Neuron (in vitro differentiated cells): ENCODE data around the gene BCR.

Experiments
- H2AFZ ChIP-seq: one replicate; pipeline ENCODE4 v1.6.1; 2013; ENCODE audit warnings: low read depth, mild to moderate bottlenecking, inconsistent platforms, low read length, moderate library complexity
- H3K27me3 ChIP-seq: one replicate; pipeline ENCODE4 v1.6.1; 2013; ENCODE audit warnings: low read length; ENCODE audit not compliant: insufficient read depth
- H3K36me3 ChIP-seq: one replicate; pipeline ENCODE4 v1.6.1; 2013; ENCODE audit warnings: low read length; ENCODE audit not compliant: insufficient read depth
- H3K4me1 ChIP-seq: one replicate; pipeline ENCODE4 v1.6.1; 2013; ENCODE audit warnings: low read length; ENCODE audit not compliant: insufficient read depth
- H3K4me3 ChIP-seq: 2 replicates; pipeline ENCODE4 v1.5.1; 2013; ENCODE audit warnings: mild to moderate bottlenecking, low read length, moderate library complexity
- H3K9me3 ChIP-seq: one replicate; pipeline ENCODE4 v1.6.1; 2013; ENCODE audit warnings: low read length

BCR gene

DNA sequence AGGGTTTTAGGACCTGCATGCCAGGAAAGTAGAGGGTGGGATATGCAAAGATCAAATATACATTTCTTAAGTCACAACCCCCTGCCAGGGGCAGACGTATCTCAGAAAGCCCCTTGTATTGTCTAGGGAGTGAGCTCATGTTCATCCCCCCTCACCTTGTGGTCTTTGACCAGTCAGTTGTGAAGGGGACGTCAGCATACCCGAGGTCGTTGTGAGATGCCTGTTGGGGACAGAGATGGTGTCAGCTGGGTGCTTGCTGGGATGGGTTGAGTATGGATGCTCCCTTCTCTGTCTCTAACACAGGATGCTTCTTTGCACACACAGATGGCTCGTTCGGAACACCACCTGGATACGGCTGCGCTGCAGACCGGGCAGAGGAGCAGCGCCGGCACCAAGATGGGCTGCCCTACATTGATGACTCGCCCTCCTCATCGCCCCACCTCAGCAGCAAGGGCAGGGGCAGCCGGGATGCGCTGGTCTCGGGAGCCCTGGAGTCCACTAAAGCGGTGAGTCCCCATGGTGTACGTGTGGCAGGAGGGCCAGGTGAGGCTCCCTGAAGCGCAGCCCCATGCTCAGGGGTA, 73.3 kb downstream of the BCR start:
- peaks cover 1% of the 10 kb centered on the region for H3K4me1 ChIP-seq
- no peak overlapping the region for H3K4me3 ChIP-seq
- no peaks in the 10 kb centered on the region for H3K9me3 ChIP-seq
- H3K27me3 ChIP-seq, result no peaks in the 10 kb centered on the region
- peaks cover 51% of the 10 kb centered on the region for H3K36me3 ChIP-seq
- no peak overlapping the region for H2AFZ ChIP-seq

DNA sequence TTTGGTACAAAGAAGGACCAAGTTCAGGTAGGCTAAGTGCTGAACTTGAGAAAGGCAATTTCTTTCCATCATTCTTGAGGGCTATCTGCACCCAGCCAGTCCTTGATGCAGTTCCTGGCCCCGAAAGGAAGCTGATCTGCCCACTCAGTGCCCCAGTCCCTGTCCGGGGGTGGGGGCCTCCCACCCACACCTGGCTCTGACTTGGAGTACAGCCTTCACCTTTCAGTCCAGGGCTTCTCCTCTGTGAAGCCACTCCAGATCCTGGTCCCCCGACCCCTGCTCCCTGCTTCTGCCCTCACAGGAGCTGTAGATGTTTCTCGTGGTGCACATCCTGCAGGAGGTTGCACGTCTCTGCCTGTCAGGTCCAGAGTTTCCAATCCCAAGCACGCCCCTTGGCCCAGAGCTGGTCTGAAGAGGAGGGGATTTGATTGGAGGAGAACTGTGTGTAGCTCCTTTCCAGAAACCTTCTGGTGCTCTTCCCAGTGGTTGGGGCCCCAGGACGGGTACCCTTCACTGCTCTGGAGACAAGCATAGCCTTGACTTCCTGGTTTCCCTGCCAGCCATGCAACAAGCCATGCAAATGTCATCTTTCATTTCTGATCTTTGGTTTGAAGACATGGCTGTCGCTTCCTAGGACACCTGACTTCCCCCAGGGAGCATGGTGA, 75.3 kb downstream of the BCR start:
- Histone ChIP-seq H2AFZ (no peak overlapping the region), H3K27me3 (no peaks in the 10 kb centered on the region), H3K4me1 (no peaks in the 10 kb centered on the region), H3K36me3 (peaks cover 64% of the 10 kb centered on the region), H3K4me3 (no peak overlapping the region), H3K9me3 (no peaks in the 10 kb centered on the region)

DNA sequence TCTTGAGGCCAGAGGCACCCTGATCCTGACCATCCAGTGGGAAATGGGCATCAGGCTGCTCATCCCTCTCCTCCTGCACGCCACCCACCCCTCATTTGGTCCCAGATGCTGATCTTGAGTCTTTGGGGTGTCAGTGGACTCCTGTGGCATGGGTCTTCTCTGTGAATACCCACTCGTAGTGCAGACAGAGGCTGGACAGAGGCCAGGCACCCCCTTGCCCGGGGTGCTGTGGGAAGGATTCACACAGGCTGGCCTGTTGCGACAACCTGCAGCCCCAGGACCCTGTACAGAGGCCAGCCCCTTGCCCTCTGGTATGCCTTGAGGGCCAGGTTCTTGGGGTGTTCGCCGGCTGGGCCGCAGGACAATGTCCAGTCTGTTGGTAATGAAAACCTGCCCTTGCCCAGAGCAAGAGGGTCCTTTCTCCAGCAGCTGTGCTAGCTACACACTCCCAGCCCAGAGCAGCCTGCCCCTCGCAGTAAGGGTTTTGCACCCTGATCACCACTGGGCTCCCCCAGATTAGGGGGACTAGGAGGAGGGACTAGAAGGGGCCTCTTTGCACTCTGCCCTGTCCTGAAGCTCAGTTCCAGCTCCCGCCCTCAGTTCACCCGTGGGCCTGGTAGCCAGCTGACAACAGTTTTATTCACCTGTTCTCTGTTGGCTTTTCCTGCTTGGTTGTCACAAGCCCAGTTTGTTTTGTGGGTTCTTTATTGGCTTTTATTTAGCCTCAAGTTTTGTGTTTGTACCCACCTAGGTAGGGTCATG, 76.0 kb downstream of the BCR start:
- no peak overlapping the region for H3K4me3 ChIP-seq
- no peaks in the 10 kb centered on the region for H3K27me3 ChIP-seq
- no peak overlapping the region for H2AFZ ChIP-seq
- no peaks in the 10 kb centered on the region for H3K9me3 ChIP-seq
- peaks cover 70% of the 10 kb centered on the region for H3K36me3 ChIP-seq
- no peaks in the 10 kb centered on the region for H3K4me1 ChIP-seq

DNA sequence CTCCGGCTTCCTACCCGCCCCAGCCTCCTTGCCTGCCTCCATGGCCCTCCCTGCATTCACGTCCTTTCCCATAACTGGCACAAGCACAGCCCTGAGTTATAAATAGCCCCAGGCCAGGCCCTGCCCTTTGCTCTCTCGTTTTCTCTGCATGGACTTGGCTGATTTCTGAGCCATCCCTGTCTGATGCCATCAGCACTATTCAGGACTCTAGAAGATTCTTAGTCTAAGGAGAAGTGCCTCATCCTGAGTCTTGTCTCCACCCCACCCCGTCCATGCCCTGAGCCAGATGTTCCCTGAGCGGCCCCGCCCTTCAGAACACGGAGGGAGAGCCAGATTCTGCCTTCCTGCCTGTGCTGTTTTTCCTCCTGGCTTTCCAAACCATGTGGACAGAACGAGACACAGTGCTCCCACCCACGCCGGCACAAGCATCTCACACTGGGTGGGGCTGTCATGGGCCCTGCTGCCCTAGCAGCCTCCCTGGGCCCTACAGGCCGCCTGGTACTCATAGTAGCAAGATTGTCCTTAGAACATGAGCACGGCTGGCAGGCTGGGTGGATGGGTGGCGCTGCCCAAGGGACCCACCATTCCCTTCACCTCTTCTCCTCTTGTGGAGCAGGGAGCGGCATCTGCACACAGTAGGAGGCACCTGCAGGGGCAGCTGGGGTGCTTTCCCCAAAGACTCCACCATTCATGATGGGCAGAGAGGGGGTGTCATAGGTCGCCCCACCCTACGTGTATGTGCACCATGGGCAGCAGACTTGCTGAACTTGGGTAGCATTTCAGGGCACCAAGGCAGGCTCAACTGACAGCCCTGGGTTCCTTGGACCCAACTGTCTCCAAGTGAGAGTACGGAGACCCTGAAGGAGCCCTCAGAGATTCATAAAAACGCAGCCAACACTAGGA, 76.9 kb downstream of the BCR start:
- Histone ChIP-seq H3K4me3 (no peak overlapping the region), H3K27me3 (no peaks in the 10 kb centered on the region), H3K4me1 (no peaks in the 10 kb centered on the region), H3K9me3 (no peaks in the 10 kb centered on the region), H2AFZ (no peak overlapping the region), H3K36me3 (peaks cover 77% of the 10 kb centered on the region)

DNA sequence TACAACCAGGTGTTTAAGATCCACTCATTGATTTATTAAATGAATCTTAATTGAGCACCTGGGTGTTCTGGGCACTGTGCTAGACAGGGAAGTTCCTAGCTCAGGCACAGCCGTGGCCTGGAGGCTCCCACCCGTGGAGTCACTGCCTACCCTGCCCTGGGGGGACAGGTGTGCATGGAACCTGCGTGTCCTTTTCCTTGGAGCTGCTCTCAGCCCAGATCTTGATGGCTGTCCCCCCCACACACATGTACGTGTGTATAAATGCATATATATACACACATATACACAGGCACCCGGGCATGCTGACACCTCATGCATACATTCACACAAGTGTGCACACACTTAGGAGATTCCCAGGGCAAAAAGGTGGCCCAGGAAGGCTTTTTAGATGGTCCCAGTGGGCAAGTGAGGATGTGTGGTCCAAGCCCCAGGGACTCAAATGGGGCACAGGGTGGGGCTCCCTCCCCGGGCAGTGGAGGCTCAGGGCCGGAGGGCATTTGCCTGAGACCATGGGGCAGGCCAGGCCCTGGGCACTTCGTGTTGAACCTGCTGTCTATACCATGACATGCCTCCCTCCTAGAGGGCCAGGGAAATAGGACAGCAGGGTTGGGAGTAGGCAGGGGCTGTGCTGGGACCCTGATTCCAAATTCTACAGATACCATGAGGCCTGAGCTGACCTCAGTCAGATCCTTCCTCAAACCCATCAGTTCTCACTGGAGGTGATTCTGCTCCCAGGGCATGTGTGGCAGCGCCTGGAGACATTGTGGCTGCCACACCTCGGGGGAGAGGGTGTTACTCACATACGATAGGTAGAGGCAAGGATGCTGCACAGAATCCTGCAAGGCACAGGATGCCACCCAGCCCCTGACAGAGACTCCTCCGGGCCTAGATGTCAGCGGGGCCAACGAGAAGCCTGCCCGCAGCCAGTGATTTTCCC, 77.8 kb downstream of the BCR start:
- H3K27me3 ChIP-seq, result no peaks in the 10 kb centered on the region
- H3K9me3 ChIP-seq, result no peaks in the 10 kb centered on the region
- no peak overlapping the region for H2AFZ ChIP-seq
- H3K4me3 ChIP-seq, result no peak overlapping the region
- peaks cover 79% of the 10 kb centered on the region for H3K36me3 ChIP-seq
- H3K4me1 ChIP-seq, result no peaks in the 10 kb centered on the region

DNA sequence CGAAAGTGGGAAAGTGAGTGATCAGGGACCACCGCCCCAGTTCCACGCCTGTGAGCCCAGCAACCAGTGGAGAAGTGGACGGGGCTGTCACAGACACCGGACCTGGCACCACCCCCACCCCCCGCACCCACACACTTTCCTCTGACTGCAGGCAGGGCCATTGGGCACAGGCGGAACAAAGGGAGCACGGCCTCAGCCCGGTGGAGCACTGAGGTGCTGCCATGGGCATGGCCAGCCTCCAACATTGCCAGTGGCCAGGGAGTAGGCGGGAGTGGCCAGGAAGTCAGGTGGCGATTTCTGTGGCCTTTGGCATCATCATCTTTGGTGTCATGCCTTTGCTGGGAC, 78.5 kb downstream of the BCR start:
- Histone ChIP-seq H3K4me1 (no peaks in the 10 kb centered on the region), H3K4me3 (no peak overlapping the region), H3K36me3 (peaks cover 80% of the 10 kb centered on the region)

DNA sequence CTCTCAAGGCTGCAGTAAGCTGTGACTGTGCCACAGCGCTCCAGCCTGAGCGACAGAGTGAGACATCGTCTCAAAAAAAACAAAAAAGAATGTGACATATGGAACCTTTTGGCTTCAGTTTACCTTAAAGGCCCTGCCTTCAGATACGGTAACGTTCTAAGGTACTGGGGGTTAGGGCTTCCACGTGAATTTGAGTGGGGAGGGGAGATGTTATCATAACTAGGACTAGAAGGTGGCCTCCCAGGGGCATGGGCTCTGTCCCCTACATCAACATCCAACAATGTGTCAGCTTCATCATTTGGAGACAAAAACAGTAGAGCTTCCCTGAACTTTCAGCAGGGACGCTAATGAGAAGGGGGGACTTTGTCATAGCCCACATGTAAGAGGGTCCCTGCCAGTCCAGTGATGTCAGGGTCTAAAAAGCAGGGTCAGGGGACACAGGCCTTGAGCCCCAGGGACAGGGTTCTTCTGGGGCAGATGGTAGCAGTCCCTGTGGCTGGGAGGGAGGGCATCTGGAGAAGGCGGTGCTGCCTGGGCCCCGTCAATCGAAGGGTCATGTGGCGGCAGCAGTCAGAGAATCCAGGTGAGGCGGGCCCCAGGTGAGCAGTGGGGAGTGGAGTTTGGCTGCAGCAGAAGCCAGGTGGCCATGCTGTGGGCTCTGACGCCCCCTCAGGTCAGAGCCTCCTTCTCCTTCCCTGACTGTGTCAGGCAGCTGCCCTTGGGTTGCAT, 79.8 kb downstream of the BCR start:
- no peak overlapping the region for H2AFZ ChIP-seq
- peaks cover 77% of the 10 kb centered on the region for H3K36me3 ChIP-seq
- no peak overlapping the region for H3K4me3 ChIP-seq

More for the DNA sequence above, 78.5 kb downstream of the BCR start:
- Histone ChIP-seq H3K9me3 (no peaks in the 10 kb centered on the region), H2AFZ (no peak overlapping the region), H3K27me3 (no peaks in the 10 kb centered on the region)

DNA sequence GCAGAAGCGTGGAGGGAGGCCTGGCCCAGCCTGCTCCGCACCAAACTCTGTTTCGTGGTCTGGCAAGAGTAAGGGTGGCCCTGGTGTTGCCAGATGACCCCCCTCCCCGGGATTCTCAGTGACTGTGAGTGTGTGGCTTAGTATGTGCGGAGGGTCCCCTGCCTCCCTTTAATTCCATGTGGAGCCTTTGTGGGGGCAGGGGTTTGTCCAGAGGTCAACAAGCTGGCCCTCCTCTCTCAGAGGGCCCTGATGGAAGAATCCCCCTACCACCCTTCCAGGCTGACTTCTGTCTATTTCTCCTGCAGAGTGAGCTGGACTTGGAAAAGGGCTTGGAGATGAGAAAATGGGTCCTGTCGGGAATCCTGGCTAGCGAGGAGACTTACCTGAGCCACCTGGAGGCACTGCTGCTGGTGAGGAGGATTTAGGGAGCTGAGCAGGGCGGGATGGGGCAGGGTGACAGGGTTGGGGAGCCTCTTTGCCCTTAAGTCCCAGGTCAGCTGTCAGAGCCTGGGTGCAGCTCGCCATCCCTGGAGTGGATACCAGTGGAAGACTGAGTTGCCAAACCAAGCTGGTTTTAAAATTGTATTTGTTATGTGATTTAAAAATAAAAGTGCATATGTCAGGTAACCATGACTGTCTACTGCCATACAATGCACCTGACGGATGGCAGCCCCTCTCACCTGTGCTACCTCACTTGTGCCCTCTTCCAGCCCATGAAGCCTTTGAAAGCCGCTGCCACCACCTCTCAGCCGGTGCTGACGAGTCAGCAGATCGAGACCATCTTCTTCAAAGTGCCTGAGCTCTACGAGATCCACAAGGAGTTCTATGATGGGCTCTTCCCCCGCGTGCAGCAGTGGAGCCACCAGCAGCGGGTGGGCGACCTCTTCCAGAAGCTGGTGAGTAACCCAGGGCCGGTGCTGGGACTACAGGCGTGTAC, 80.6 kb downstream of the BCR start:
- Histone ChIP-seq H3K4me1 (no peaks in the 10 kb centered on the region), H3K36me3 (peaks cover 73% of the 10 kb centered on the region)

More for the DNA sequence above, 79.8 kb downstream of the BCR start:
- H3K27me3 ChIP-seq, result no peaks in the 10 kb centered on the region
- no peaks in the 10 kb centered on the region for H3K9me3 ChIP-seq
- no peaks in the 10 kb centered on the region for H3K4me1 ChIP-seq

DNA sequence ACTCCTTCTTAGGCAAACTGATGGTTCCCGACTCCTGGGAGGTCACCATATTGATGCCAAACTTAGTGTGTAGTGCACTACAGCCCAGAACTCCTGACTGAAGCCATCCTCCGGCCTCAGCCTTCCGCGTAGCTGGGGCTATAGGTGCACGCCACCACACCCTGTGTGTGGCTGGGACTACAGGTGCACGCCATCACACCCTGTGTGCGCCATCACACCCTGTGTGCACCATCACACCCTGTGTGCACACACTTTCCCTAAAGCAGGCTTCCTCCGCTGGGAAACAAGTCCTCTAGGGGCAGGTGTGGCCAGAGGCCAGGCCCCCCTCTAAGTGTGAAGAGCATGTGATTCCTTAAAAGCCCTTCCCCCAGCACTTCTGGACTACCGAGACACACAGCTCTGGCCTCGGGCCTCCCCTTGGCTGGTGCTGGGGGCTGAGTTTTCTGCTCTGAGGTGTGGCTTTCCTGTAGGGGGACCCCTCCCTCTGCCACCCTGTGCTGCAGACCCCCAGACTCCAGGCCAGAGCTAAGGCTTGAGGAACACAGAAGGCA, 81.7 kb downstream of the BCR start:
- no peaks in the 10 kb centered on the region for H3K4me1 ChIP-seq
- no peaks in the 10 kb centered on the region for H3K9me3 ChIP-seq
- H3K4me3 ChIP-seq, result no peak overlapping the region
- peaks cover 65% of the 10 kb centered on the region for H3K36me3 ChIP-seq
- H3K27me3 ChIP-seq, result no peaks in the 10 kb centered on the region
- H2AFZ ChIP-seq, result no peak overlapping the region

More for the DNA sequence above, 80.6 kb downstream of the BCR start:
- no peak overlapping the region for H3K4me3 ChIP-seq
- no peaks in the 10 kb centered on the region for H3K9me3 ChIP-seq
- no peak overlapping the region for H2AFZ ChIP-seq
- no peaks in the 10 kb centered on the region for H3K27me3 ChIP-seq

DNA sequence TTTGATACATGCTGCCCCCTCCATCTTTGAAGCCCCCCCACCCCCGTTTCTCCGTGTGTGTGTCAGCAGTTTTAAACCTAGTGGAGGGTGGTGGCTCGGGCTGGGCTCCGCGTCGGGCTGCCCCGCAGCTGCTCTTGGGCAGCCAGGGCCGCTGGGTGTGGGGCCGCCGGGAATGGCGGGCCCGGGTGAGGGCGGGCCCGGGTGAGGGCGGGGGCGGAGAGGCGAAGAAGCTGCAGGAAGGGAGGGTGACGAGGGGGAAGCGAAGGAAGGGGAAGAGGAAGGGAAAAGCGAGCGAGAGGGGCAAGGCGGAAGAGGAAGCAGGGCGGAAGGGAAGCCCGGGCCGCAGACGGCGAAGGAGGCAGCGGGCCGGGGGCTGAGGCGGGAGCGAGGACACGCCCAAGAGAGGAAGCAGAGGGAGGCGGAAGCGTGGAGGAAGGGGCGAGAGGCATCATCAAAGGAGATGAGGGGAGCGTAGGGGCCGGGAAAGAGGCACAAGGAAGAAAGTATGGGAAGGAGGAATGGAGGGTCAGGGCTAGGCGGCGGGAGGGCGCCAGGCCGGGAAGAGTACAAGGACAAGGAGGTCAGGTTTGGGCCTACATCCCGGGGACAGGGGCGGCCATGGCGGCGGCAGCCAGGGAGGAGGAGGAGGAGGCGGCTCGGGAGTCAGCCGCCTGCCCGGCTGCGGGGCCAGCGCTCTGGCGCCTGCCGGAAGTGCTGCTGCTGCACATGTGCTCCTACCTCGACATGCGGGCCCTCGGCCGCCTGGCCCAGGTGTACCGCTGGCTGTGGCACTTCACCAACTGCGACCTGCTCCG, 82.4 kb downstream of the BCR start:
- H3K36me3 ChIP-seq, result peaks cover 60% of the 10 kb centered on the region
- no peak overlapping the region for H2AFZ ChIP-seq
- H3K27me3 ChIP-seq, result no peaks in the 10 kb centered on the region
- no peaks in the 10 kb centered on the region for H3K9me3 ChIP-seq
- no peaks in the 10 kb centered on the region for H3K4me1 ChIP-seq
- H3K4me3 ChIP-seq, result no peak overlapping the region
